ENCODE data around the gene PUM2. TPM values are rescaled to one million over a fixed set of nuclear protein-coding genes. Genes with fewer than 3 reads are reported as not detected.
A peak's percentile ranks its signal among the peaks of the same experiment; 100 is the strongest.

Gene PUM2
- total and polyA plus RNA-seq, 2 of the 13 experiments (the other 11 are each of a cell fraction or from before 2014, with no cell fraction given): 69.6 to 69.8 TPM

GRCh38 chr2:20224164-20224715 is 126.4 kb downstream of the PUM2 start (continued):
- TF ChIP-seq TMF1 (CRISPR knock-in tag; IDR thresholded peaks at IDR 0.05; ENCODE audit: low read depth) (no peak), JARID2 (CRISPR knock-in tag; IDR thresholded peaks at IDR 0.05; ENCODE audit: insufficient replicate concordance) (no peak), KMT2A (CRISPR knock-in tag; IDR thresholded peaks at IDR 0.05) (0 out of 2 replicates have a peak, but pooled peaks have one; percentile 9), GTF3A (CRISPR knock-in tag; conservative IDR thresholded peaks at IDR 0.05) (no peak), TAF1 (CRISPR knock-in tag; IDR thresholded peaks at IDR 0.05) (no peak), ZNF639 (CRISPR knock-in tag; conservative IDR thresholded peaks at IDR 0.05) (peak; percentile 41; the same call in 1 of the 2 replicates), HDAC1 (CRISPR knock-in tag; IDR thresholded peaks at IDR 0.05) (peak; percentile 16; the same call in 1 of the 2 replicates), ZNF766 (CRISPR knock-in tag; IDR thresholded peaks at IDR 0.05; ENCODE audit: borderline replicate concordance) (no peak), SALL1 (CRISPR knock-in tag; IDR thresholded peaks at IDR 0.05) (peak; percentile 62; the same call in 1 of the 2 replicates), HNRNPLL (IDR thresholded peaks at IDR 0.05; ENCODE audit: low read depth, low read length, poor library complexity, severe bottlenecking) (peak; percentile 50), HOXD1 (CRISPR knock-in tag; IDR thresholded peaks at IDR 0.05) (0 out of 2 replicates have a peak, but pooled peaks have one; percentile 2), ZNF430 (CRISPR knock-in tag; IDR thresholded peaks at IDR 0.05) (no peak), EED (CRISPR knock-in tag; IDR thresholded peaks at IDR 0.05) (no peak), MLLT10 (CRISPR knock-in tag; IDR thresholded peaks at IDR 0.05) (no peak), FOXK2 (IDR thresholded peaks at IDR 0.05) (no peak), ZSCAN9 (CRISPR knock-in tag; IDR thresholded peaks at IDR 0.05; ENCODE audit: borderline replicate concordance) (peak; percentile 67; the same call in 1 of the 2 replicates), NFKB2 (CRISPR knock-in tag; IDR thresholded peaks at IDR 0.05; ENCODE audit: borderline replicate concordance) (no peak)
- TF ChIP-seq, protein P1, sequence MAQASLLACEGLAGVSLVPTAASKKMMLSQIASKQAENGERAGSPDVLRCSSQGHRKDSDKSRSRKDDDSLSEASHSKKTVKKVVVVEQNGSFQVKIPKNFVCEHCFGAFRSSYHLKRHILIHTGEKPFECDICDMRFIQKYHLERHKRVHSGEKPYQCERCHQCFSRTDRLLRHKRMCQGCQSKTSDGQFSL (CRISPR knock-in tag; IDR thresholded peaks at IDR 0.05): 0 out of 2 replicates have a peak, but pooled peaks have one; percentile 49
- TF ChIP-seq, protein P2, sequence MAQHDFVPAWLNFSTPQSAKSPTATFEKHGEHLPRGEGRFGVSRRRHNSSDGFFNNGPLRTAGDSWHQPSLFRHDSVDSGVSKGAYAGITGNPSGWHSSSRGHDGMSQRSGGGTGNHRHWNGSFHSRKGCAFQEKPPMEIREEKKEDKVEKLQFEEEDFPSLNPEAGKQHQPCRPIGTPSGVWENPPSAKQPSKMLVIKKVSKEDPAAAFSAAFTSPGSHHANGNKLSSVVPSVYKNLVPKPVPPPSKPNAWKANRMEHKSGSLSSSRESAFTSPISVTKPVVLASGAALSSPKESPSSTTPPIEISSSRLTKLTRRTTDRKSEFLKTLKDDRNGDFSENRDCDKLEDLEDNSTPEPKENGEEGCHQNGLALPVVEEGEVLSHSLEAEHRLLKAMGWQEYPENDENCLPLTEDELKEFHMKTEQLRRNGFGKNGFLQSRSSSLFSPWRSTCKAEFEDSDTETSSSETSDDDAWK (CRISPR knock-in tag; IDR thresholded peaks at IDR 0.05): no peak
